DND-41 (cell line): ENCODE measurements around the gene KIRREL3.

ENCODE experiments used
- ATAC-seq: fragments of 200-7000 bp; cut with Tn5 transposase; 3 replicates; pipeline ENCODE4 v1.9.1; 2021; ENCODE audit warnings: low read depth; ENCODE audit not compliant: insufficient read depth
- DNase-seq: peaks from one replicate; pipeline ENCODE4 v3.0.0-alpha.2; 2020
- H2AFZ ChIP-seq: 2 replicates; pipeline ENCODE4 v1.6.0; 2012; ENCODE audit warnings: low read depth, low read length
- H3K27ac ChIP-seq: 2 replicates; pipeline ENCODE4 v1.5.1; 2012; ENCODE audit warnings: low read length, inconsistent platforms
- H3K27me3 ChIP-seq: fragments of 200-600 bp; sonication (generic); 2 replicates; pipeline ENCODE4 v1.6.0; 2012; ENCODE audit warnings: low read length, mild to moderate bottlenecking, inconsistent platforms; ENCODE audit not compliant: insufficient read depth, poor library complexity
- H3K36me3 ChIP-seq: 2 replicates; pipeline ENCODE4 v1.5.1; 2012; ENCODE audit warnings: low read length, inconsistent platforms; ENCODE audit not compliant: insufficient read depth
- H3K4me1 ChIP-seq: 2 replicates; pipeline ENCODE4 v1.5.1; 2012; ENCODE audit warnings: mild to moderate bottlenecking, low read length; ENCODE audit not compliant: insufficient read depth
- H3K4me2 ChIP-seq: 2 replicates; pipeline ENCODE4 v1.6.0; 2012; ENCODE audit warnings: mild to moderate bottlenecking, moderate library complexity, low read length, inconsistent platforms; ENCODE audit not compliant: insufficient read depth
- H3K4me3 ChIP-seq, 2 experiments: fragments of 200-600 bp in 1 of 2; shearing (Covaris generic) in 1 of 2; 2 replicates each; pipeline ENCODE4 v1.5.1; 2012 to 2016; ENCODE audit warnings: inconsistent platforms in 2 of 2, low read length in 2 of 2, mild to moderate bottlenecking in 2 of 2, low read depth in 1 of 2, moderate library complexity in 1 of 2
- H3K79me2 ChIP-seq: 2 replicates; pipeline ENCODE4 v1.6.0; 2012; ENCODE audit warnings: low read length, inconsistent platforms; ENCODE audit not compliant: insufficient read depth
- H3K9ac ChIP-seq: 2 replicates; pipeline ENCODE4 v1.6.0; 2012; ENCODE audit warnings: low read depth, mild to moderate bottlenecking, inconsistent platforms, low read length, moderate library complexity
- H3K9me3 ChIP-seq: 2 replicates; pipeline ENCODE4 v1.5.1; 2012; ENCODE audit warnings: low read length, moderate library complexity, mild to moderate bottlenecking, inconsistent platforms; ENCODE audit not compliant: insufficient read depth, severe bottlenecking
- H4K20me1 ChIP-seq: 2 replicates; pipeline ENCODE4 v1.6.0; 2012; ENCODE audit warnings: low read length; ENCODE audit not compliant: insufficient read depth
- CTCF ChIP-seq: IDR thresholded peaks from 2 replicates; pipeline ENCODE4 v1.5.1; 2012; ENCODE audit warnings: borderline replicate concordance, low read length, moderate library complexity, mild to moderate bottlenecking; ENCODE audit not compliant: poor library complexity, severe bottlenecking; ENCODE audit errors: extremely low read depth
- EZH2 ChIP-seq: IDR thresholded peaks from 3 replicates; pipeline ENCODE4 v1.6.1; 2012; ENCODE audit warnings: borderline replicate concordance, low read depth, mild to moderate bottlenecking, moderate library complexity, low read length, inconsistent platforms; ENCODE audit not compliant: severe bottlenecking

KIRREL3 gene

GRCh38 chr11:126680131-126680530, 320.4 kb downstream of the KIRREL3 start:
- H3K9me3 ChIP-seq: no peaks in the 10 kb centered on the region
- no peak overlapping the region for H3K9ac ChIP-seq

GRCh38 chr11:126679033-126679432, 321.5 kb downstream of the KIRREL3 start:
- H3K4me2 ChIP-seq: no peak overlapping the region
- H3K9me3 ChIP-seq: no peaks in the 10 kb centered on the region
- ATAC-seq (no peak), DNase-seq (no peak)
- no peak overlapping the region for H3K27ac ChIP-seq
- no peaks in the 10 kb centered on the region for H3K79me2 ChIP-seq
- no peaks in the 10 kb centered on the region for H3K36me3 ChIP-seq
- TF ChIP-seq CTCF: no peak
- TF ChIP-seq EZH2: no peak
- H3K4me1 ChIP-seq: no peaks in the 10 kb centered on the region
- no peak overlapping the region for H3K4me3 ChIP-seq
- H3K9ac ChIP-seq: no peak overlapping the region
- no peaks in the 10 kb centered on the region for H4K20me1 ChIP-seq
- H2AFZ ChIP-seq: no peak overlapping the region
- H3K27me3 ChIP-seq: peaks cover 28% of the 10 kb centered on the region

More at GRCh38 chr11:126680131-126680530, 320.4 kb downstream of the KIRREL3 start:
- no peak for DNase-seq
- H3K27me3 ChIP-seq: peaks cover 21% of the 10 kb centered on the region
- TF ChIP-seq EZH2 (no peak), CTCF (no peak)
- H3K4me3 ChIP-seq: no peak overlapping the region
- ATAC-seq: no peak
- H3K4me2 ChIP-seq: no peak overlapping the region
- no peak overlapping the region for H3K27ac ChIP-seq
- H2AFZ ChIP-seq: no peak overlapping the region
- H3K36me3 ChIP-seq: no peaks in the 10 kb centered on the region
- no peaks in the 10 kb centered on the region for H3K4me1 ChIP-seq
- H3K79me2 ChIP-seq: no peaks in the 10 kb centered on the region
- no peaks in the 10 kb centered on the region for H4K20me1 ChIP-seq

- H3K27me3 ChIP-seq: peaks cover 29% of the 10 kb centered on the region
- no peak for ATAC-seq
- no peaks in the 10 kb centered on the region for H3K36me3 ChIP-seq
- H3K4me1 ChIP-seq: no peaks in the 10 kb centered on the region
- H3K4me2 ChIP-seq: no peak overlapping the region
- DNase-seq: no peak
- H3K79me2 ChIP-seq: no peaks in the 10 kb centered on the region
- no peak overlapping the region for H3K27ac ChIP-seq
- H3K4me3 ChIP-seq: no peak overlapping the region
- H3K9ac ChIP-seq: no peak overlapping the region
- TF ChIP-seq CTCF: no peak
- no peak for TF ChIP-seq EZH2
- H3K9me3 ChIP-seq: no peaks in the 10 kb centered on the region
- no peak overlapping the region for H2AFZ ChIP-seq
- no peaks in the 10 kb centered on the region for H4K20me1 ChIP-seq
Measured at GRCh38 chr11:126676536-126676935, 324.0 kb downstream of the KIRREL3 start.

GRCh38 chr11:126673319-126673718, 327.3 kb downstream of the KIRREL3 start:
- Histone ChIP-seq H3K27ac (no peak overlapping the region), H3K4me3 (no peak overlapping the region), H3K9ac (no peak overlapping the region), H3K27me3 (peaks cover 27% of the 10 kb centered on the region), H3K4me1 (no peaks in the 10 kb centered on the region), H3K36me3 (no peaks in the 10 kb centered on the region), H2AFZ (no peak overlapping the region), H3K4me2 (no peak overlapping the region), H3K79me2 (no peaks in the 10 kb centered on the region), H4K20me1 (no peaks in the 10 kb centered on the region), H3K9me3 (no peaks in the 10 kb centered on the region)
- TF ChIP-seq CTCF: no peak
- no peak for TF ChIP-seq EZH2
- DNase-seq (no peak), ATAC-seq (no peak)
